ENCODE results near the gene DOK3. TPM values are rescaled to one million over a fixed set of nuclear protein-coding genes. Genes with fewer than 3 reads are reported as not detected.

DOK3 gene
- total RNA-seq, 1 donor from 2014 or later, result 4.7 TPM

DNA sequence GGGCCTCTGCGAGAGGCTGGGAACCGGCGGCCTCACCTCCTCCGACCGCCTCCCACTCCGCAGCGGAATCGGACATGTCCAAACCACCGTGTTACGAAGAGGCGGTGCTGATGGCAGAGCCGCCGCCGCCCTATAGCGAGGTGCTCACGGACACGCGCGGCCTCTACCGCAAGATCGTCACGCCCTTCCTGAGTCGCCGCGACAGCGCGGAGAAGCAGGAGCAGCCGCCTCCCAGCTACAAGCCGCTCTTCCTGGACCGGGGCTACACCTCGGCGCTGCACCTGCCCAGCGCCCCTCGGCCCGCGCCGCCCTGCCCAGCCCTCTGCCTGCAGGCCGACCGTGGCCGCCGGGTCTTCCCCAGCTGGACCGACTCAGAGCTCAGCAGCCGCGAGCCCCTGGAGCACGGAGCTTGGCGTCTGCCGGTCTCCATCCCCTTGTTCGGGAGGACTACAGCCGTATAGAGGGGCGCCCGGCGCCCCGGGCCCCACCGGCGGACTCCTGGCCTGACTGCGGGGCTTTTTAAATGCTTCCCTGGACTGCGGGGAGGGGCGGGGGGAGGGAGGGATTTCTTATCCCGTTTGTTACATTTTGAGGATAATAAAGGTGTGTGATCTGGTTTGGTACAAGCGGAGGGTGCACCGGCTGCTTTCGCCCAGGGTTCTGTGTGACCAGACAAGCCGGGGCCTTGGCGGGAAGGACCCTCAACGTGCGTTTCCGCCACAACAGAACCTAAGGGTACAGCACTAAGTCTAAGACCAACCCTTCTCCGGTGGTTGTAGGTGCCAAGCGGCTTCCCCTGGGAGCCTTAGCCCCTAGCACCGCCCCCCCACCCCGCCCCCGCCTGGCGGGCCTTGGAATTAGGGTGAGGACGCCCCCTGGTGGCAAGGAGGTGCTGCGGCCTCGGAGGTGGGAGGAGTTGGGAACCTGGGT, 53.7 kb downstream of the DOK3 start:
- TF ChIP-seq CTCF (IDR thresholded peaks at IDR 0.05; ENCODE audit: unreplicated experiment), result peak; percentile 96
- Mint-ChIP-seq H3K4me1 (peaks cover 17% of the 10 kb centered on the region), H3K36me3 (peaks cover 5% of the 10 kb centered on the region), H3K9me3 (no peaks in the 10 kb centered on the region), H3K27me3 (ENCODE audit: low read depth) (peaks cover 1% of the 10 kb centered on the region), H3K4me3 (peak overlapping the region; percentile 72), H3K27ac (peak overlapping the region; percentile 97)
- peak; percentile 94 to 95 for DNase-seq (ENCODE audit: low spot score in 2 of 2, unreplicated experiment in 2 of 2)

DNA sequence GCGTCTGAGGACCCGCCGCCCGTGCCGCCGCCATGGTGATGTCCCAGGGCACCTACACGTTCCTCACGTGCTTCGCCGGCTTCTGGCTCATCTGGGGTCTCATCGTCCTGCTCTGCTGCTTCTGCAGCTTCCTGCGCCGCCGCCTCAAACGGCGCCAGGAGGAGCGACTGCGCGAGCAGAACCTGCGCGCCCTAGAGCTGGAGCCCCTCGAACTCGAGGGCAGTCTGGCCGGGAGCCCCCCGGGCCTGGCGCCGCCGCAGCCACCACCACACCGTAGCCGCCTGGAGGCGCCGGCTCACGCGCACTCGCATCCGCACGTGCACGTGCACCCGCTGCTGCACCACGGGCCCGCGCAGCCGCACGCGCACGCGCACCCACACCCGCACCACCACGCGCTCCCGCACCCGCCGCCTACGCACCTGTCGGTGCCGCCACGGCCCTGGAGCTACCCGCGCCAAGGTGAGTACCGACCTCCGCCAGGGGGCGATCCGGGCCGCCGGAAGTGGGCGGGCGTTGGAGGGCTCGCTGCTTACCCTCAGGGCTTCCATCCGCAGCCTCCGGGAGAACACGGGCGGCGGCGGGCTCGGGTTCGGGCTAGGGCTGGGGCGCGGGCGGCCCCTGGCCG, 54.5 kb downstream of the DOK3 start:
- H3K4me1 Mint-ChIP-seq, result peaks cover 17% of the 10 kb centered on the region
- peak overlapping the region; percentile 72 for H3K4me3 Mint-ChIP-seq
- peaks cover 5% of the 10 kb centered on the region for H3K36me3 Mint-ChIP-seq
- H3K27ac Mint-ChIP-seq, result peak overlapping the region; percentile 50
- no peaks in the 10 kb centered on the region for H3K9me3 Mint-ChIP-seq
- TF ChIP-seq CTCF (IDR thresholded peaks at IDR 0.05; ENCODE audit: unreplicated experiment), result peak; percentile 75
- peak; percentile 82 to 91 for DNase-seq (ENCODE audit: low spot score in 2 of 2, unreplicated experiment in 2 of 2)
- H3K27me3 Mint-ChIP-seq (ENCODE audit: low read depth), result peaks cover 1% of the 10 kb centered on the region

DNA sequence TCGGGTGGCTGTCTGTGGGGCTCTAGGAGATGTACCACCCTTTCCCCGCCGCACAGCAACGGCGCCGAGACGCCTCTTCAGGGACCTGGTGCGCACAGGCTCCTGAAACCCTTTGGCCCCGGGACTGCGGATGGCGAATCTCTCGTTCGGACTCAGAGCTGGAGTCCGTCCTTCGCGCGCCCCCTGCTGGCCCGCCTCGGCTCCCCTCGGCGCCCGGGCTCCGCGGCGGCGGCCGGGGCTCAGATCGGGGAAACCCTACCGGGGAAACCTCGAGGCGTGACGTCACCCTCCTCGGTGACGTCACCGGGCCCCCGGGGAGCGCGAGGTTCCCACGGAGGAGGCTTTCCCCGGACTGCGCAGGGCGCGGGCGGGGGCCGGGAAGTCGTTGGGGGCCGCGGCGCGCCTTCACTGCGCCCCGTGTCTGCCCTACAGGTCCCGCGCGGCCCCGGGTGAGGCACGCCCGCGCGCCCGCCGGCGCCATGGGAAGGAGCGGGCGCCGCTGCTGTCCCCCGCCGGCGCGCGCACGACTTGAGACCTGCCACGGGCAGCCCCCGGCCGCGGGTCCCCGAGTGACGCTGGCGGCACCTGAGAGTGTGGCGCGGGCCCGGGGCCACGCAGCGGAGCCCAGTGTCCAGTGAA, 55.1 kb downstream of the DOK3 start:
- Mint-ChIP-seq H3K9me3 (no peaks in the 10 kb centered on the region), H3K4me3 (peak overlapping the region; percentile 72), H3K27ac (no peak overlapping the region), H3K4me1 (peaks cover 17% of the 10 kb centered on the region), H3K36me3 (peaks cover 3% of the 10 kb centered on the region), H3K27me3 (ENCODE audit: low read depth) (peaks cover 1% of the 10 kb centered on the region)
- peak; percentile 90 to 97 for DNase-seq (ENCODE audit: low spot score in 2 of 2, unreplicated experiment in 2 of 2)
- peak; percentile 91 for TF ChIP-seq CTCF (IDR thresholded peaks at IDR 0.05; ENCODE audit: unreplicated experiment)

- DNase-seq (ENCODE audit: low spot score in 2 of 2, unreplicated experiment in 2 of 2), result peak in 1 of 2 experiments; percentile 71
- Mint-ChIP-seq H3K4me3 (peak overlapping the region; percentile 68), H3K4me1 (peaks cover 17% of the 10 kb centered on the region), H3K27ac (peak overlapping the region; percentile 18), H3K9me3 (no peaks in the 10 kb centered on the region), H3K27me3 (ENCODE audit: low read depth) (peaks cover 3% of the 10 kb centered on the region), H3K36me3 (peaks cover 3% of the 10 kb centered on the region)
- no peak for TF ChIP-seq CTCF (IDR thresholded peaks at IDR 0.05; ENCODE audit: unreplicated experiment)
Measured at GRCh38 chr5:177453852-177454396, 55.7 kb downstream of the DOK3 start.

All from mesothelial cell of epicardium (in vitro differentiated cells).